GM12874 (cell line): ENCODE results near the gene SLC41A3.

Experiments
- CTCF ChIP-seq: IDR thresholded peaks from 2 replicates; pipeline ENCODE4 v1.5.1; 2011; ENCODE audit warnings: low read depth, mild to moderate bottlenecking, control low read depth, low read length, moderate library complexity; ENCODE audit not compliant: insufficient read depth

SLC41A3 gene

DNA sequence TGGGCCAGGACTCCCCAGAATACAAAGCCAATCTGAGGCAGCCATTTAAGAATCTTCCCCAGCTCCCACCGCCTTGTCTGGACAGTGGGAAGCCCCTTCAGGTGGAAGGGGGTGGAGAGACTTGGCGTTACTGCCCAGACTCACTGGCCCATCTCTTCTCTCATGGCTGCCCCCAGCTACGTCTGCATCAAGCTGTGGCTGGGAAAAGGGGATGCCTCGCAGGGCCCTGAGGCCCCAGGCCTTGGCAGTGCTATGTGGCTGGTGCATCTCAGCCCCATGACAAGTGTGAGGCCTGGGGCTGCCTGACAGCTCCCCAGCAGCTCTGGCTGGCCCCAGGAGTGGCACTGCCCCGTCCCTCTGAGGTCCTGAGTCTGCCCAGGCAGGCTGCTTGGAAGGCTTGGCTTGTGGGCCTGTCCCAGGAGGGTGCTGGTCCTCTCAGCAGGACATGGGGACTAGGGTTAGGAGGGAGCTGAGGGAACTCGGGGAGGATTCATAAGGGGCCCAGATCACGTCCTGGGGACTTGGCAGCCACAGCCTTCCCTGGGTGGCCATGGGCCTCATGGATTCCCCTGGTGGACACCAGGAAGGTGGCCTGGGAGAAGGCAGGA lies 20.2 kb upstream of the SLC41A3 start:
- no peak for TF ChIP-seq CTCF

GRCh38 chr3:126103121-126104027 lies 19.4 kb upstream of the SLC41A3 start:
- TF ChIP-seq CTCF, result no peak

DNA sequence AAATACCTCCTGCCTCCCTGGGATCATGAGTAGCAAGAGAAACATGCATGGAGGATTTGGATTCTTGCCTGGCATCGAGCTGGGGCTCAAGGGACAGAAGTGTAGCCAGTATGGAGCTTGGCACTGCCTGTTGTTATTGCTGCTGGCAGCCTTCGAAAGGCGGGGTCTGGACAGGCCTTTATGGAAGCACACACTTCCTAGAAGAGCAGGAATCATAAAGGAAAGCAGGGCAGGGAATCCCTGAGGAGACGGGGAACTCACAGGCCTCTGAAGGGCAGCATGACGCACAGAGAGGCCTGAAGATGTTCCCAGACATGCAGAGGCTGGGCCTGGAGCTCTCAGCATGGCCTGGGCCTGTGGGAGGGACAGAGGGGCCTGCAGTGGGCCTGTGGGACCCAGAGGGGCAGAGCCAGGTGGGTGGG lies 18.6 kb upstream of the SLC41A3 start:
- no peak for TF ChIP-seq CTCF

GRCh38 chr3:126102011-126102410 lies 18.1 kb upstream of the SLC41A3 start:
- no peak for TF ChIP-seq CTCF

- TF ChIP-seq CTCF, result no peak
Measured at GRCh38 chr3:126101521-126101982, 17.6 kb upstream of the SLC41A3 start.

DNA sequence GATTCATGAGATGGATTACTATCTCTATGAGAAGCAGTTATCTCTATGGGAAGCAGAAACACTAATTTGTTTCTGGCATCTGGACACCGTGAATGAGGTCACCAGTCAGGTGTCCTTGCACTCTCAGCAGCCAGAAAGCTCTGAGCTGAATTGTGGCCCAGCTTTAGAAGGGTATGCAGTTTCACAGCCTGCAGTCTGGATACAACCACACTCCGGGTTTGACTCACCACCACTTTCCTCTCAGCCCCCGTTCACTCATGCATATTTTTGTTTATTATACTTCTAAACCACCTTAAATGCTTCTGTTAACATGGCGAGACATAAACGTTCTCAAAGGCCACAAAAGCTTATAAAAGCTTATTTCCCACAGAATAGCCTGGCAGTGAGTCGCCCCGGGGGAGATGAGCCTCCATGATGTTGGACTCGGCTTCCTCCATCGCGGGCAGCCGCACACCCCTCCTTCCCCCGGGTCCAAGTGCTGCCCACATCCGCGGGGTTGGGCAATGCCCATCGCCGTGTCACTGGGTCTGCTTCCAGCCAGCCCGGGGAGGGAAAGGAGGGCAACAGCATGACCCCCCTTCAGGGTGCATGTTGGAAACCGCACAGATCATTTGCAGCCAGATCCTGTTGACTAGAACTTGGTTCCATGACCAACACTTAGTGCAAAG lies 16.8 kb upstream of the SLC41A3 start:
- no peak for TF ChIP-seq CTCF

GRCh38 chr3:126100269-126100633 lies 16.3 kb upstream of the SLC41A3 start:
- no peak for TF ChIP-seq CTCF
